Gastroesophageal sphincter (tissue), 3 donors: ENCODE measurements around the gene ATAD3A.
"Not testable (repeated sequence)": the region's sequence is repeated elsewhere in the genome, so short reads cannot be mapped to it uniquely, and the experiment has no call there.

ENCODE experiments used
- EP300 ChIP-seq: sonication (generic); formaldehyde crosslinking; IDR thresholded peaks from one replicate; pipeline ENCODE4 v1.6.1; 2017; ENCODE audit warnings: antibody characterized with exemption, mild to moderate bottlenecking
- POLR2A ChIP-seq, 2 donors: fragments of 450-650 bp; IDR thresholded peaks; one replicate each; pipeline ENCODE4 v1.6.1; 2017; ENCODE audit warnings: antibody characterized with exemption in 2 of 2, mild to moderate bottlenecking in 2 of 2, moderate library complexity in 1 of 2
- POLR2AphosphoS5 ChIP-seq: sonication (generic); formaldehyde crosslinking; IDR thresholded peaks from one replicate; pipeline ENCODE4 v1.6.1; 2017; ENCODE audit warnings: antibody characterized with exemption
- TF ChIP-seq, protein P1 (sequence below), 4 experiments: fragments of 200-600 bp in 2 of 4; fragments of 450-650 bp in 2 of 4; sonication (generic) in 1 of 4; IDR thresholded peaks; one replicate each; pipeline ENCODE4 v1.5.1; 2017 to 2019; ENCODE audit warnings: antibody characterized with exemption in 4 of 4, mild to moderate bottlenecking in 2 of 4, moderate library complexity in 2 of 4

DNA sequence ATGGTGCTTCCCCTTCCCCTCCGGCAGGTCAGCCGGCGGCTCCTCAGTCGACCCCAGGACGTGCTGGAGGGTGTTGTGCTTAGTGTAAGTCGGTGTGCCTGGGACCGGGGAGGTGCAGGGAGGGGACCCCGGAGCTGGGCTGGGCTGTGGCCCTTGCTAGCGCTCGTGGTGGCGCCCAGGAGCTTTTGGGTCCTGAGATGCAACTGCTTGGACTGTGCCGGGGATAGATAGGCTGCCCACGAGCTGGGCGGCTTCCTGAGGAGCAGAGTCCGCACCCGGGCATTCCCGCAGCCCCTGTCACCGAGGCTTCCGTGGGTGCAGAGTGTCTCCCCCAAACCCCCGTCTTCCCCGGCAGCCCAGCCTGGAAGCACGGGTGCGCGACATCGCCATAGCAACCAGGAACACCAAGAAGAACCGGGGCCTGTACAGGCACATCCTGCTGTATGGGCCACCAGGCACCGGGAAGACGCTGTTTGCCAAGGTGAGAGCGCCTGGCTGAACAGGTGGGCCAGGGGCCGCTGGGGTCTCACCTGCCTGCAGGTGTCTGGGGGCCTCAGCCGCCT, 26.1 kb upstream of the ATAD3A start:
- TF ChIP-seq, protein P1, sequence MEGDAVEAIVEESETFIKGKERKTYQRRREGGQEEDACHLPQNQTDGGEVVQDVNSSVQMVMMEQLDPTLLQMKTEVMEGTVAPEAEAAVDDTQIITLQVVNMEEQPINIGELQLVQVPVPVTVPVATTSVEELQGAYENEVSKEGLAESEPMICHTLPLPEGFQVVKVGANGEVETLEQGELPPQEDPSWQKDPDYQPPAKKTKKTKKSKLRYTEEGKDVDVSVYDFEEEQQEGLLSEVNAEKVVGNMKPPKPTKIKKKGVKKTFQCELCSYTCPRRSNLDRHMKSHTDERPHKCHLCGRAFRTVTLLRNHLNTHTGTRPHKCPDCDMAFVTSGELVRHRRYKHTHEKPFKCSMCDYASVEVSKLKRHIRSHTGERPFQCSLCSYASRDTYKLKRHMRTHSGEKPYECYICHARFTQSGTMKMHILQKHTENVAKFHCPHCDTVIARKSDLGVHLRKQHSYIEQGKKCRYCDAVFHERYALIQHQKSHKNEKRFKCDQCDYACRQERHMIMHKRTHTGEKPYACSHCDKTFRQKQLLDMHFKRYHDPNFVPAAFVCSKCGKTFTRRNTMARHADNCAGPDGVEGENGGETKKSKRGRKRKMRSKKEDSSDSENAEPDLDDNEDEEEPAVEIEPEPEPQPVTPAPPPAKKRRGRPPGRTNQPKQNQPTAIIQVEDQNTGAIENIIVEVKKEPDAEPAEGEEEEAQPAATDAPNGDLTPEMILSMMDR (IDR thresholded peaks at IDR 0.05), result not testable (repeated sequence)
- TF ChIP-seq POLR2A (IDR thresholded peaks at IDR 0.05); POLR2AphosphoS5; EP300: not testable (repeated sequence)
